NOMO-1 (cell line): Measurements from ENCODE around the gene NDUFS5.
"Not testable (repeated sequence)": the region's sequence is repeated elsewhere in the genome, so short reads cannot be mapped to it uniquely, and the experiment has no call there.

Experiments used
- DNase-seq, 2 experiments: peaks; one replicate each; lab custom pipeline; 2025; ENCODE audit not compliant: unreplicated experiment in 2 of 2; lab: John Stamatoyannopoulos, UW

Gene NDUFS5

GRCh38 chr1:39061951-39062350 lies 35.8 kb downstream of the NDUFS5 start:
- DNase-seq = no peak

GRCh38 chr1:39063191-39063590 lies 37.0 kb downstream of the NDUFS5 start:
- no peak for DNase-seq

GRCh38 chr1:39063775-39064174 lies 37.6 kb downstream of the NDUFS5 start:
- DNase-seq = no peak

GRCh38 chr1:39065542-39065941 lies 39.4 kb downstream of the NDUFS5 start:
- no peak for DNase-seq

GRCh38 chr1:39068227-39068626 lies 42.1 kb downstream of the NDUFS5 start:
- not testable (repeated sequence) for DNase-seq

- not testable (repeated sequence) for DNase-seq
These were observed 45.4 kb downstream of the NDUFS5 start for GRCh38 chr1:39071557-39071956.

- DNase-seq = no peak
These were observed 50.1 kb downstream of the NDUFS5 start for GRCh38 chr1:39076127-39076798.

GRCh38 chr1:39076799-39077148 lies 50.6 kb downstream of the NDUFS5 start:
- no peak for DNase-seq

GRCh38 chr1:39080269-39080826 lies 54.2 kb downstream of the NDUFS5 start:
- no peak for DNase-seq

GRCh38 chr1:39080831-39081270 lies 54.7 kb downstream of the NDUFS5 start:
- no peak for DNase-seq

GRCh38 chr1:39081271-39082009 lies 55.3 kb downstream of the NDUFS5 start:
- DNase-seq = peak; percentile 23 to 30

- DNase-seq = no peak
These were observed 56.1 kb downstream of the NDUFS5 start for GRCh38 chr1:39082010-39082799.

GRCh38 chr1:39082811-39083576 lies 56.8 kb downstream of the NDUFS5 start:
- DNase-seq = no peak

- DNase-seq = no peak
These were observed 58.0 kb downstream of the NDUFS5 start for GRCh38 chr1:39084191-39084590.
